Endometrial microvascular endothelial cells (primary cell): ENCODE data around the gene SLC4A1AP. TPM values are rescaled to one million over a fixed set of nuclear protein-coding genes. Genes with fewer than 3 reads are reported as not detected.

Experiments used
- in situ Hi-C: cut with HindIII; loops from 2 replicates; pipeline ENCODE4 v1.10.0; 2017; ENCODE audit warnings: low sequenced_read_pairs, low pct_unique_long_range_greater_than_20kb; ENCODE audit errors: inconsistent ontology term
- total RNA-seq: library from RNA; depleted of rRNA; stranded (reverse); fragments of >200 nt; gene quantifications from one replicate; pipeline ENCODE4 v1.2.3, GENCODE V29; 2015; ENCODE audit errors: inconsistent ontology term

SLC4A1AP gene
- total RNA-seq, 1 donor from 2014 or later, result 30.3 TPM

DNA sequence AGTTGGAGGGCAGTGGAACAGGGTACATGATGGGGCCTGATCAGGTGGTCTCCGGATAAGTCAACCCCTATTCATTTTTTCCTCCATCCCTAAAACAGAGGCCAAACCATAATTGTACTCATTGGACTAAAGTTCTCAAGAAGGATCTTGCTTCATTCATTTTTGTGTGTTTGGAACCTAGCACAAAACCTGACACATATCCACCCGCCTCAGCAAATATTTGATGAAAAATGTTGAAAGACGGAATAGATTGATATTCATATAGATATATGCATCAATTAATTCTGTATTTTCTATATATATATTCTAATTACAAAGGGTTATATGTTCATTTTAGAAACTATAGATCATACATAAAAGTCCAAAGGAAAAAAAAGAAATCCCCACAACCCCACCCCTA is 21.9 kb downstream of the SLC4A1AP start:
- in situ Hi-C loops, result no loop called here

DNA sequence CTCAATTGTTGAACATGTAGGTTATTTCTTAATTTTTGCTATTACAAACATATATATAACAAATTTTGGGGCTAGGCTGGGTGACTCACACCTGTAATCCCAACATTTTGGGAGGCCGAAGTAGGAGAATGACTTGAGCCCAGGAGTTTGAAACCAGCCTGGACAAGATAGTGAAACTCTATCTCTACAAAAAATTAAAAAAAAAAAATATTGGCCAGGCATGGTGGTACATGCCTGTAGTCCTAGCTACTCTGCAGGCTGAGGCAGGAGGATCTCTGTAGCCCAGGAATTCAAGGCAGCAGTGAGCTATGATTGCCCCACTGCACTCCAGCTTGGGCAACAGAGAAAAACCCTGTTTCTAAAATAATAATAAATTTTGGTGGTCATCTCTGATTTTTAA is 23.5 kb downstream of the SLC4A1AP start:
- in situ Hi-C loops, result no loop called here

DNA sequence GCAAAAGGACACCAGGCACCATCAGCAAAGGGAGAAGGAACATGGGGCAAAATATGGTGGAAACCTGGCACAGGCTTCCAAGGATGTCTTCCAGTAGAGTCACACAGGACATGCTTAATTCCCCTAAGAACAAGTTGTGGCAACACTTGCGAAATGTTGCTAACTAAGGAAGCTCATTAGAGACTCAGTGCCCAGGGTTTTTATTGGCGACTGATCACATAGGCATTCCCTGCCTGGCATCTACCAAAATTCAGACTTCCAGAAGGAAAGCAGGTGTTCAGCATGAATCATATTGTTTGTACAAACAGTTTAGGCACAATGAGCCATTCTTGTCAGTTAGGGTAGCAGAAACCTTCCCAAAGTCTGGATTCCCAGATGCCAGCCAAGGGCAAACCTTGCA is 25.7 kb downstream of the SLC4A1AP start:
- in situ Hi-C loops, result no loop called here

DNA sequence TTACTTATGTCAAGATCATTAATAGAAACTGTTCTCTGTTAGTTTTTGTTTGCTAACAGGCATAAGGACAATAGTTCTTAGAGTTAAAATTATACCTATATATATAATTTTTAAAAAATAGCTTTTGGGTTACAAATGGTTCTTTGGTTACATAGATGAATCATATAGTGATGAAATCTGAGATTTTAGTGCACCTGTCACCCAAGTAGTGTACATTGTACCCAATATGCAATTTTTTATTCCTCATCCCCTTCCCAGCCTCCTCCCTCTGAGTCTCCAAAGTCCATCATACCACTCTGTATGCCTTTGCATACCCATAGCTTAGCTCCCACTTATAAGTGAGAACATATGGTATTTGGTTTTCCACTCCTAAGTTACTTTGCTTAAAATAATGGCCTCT is 26.4 kb downstream of the SLC4A1AP start:
- in situ Hi-C loops, result no loop called here

DNA sequence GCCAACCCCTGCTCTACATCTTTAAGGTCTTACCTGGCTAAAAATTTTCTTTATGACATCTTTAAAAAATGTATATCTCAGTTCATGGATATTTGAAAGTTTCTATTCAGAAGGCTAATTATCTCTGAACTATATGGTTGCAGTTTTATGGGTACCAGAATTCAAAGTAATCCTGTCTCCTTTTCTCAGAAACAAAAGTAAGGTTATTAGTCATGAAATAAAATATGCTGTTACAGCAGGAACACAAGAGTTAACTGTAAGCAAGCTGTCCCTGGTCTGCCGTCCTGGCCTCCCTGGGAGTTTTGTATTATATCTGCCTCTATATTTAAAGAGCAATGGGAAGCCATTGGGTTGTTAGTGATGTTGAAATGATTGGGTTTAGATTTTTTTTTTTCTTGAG is 34.0 kb downstream of the SLC4A1AP start:
- in situ Hi-C loops, result no loop called here

DNA sequence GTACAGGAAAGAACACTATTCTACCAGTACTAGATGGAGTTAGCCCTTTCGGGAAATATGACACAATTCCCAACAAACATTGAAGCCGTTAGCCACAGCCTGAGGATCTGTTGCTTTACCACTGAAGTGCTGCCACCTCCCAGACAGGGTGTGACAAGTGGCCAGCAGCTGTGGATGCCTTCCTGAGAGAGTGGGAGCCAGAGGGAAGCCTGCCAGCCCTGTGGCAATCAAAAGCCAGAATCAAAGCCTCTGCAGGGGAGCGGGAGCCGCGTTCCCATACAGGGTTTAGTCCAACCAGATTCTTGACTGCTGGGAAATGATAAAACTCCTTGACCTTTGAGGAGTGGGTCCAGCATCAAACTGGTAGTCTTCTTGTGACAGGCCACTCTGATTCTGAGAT is 38.0 kb downstream of the SLC4A1AP start:
- in situ Hi-C loops, result no loop called here

DNA sequence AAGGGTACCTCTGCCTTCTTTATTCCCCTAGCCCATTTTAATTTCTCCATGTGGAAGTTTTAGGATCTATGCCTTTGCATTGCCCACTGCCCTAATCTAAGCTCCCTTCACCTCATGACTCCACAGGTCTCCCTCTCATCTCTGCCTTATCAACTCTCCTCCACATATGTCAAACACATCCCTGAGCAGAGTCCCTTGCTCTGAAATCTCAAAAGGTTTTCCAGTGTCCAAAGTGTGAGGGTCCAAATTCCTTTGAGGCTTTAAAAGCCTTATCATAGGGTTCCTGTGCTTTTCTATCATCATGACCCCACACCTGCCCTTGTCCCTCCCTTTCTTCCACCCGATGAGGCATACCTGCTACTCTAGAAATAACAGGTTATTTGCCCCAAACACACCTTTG is 38.6 kb downstream of the SLC4A1AP start:
- in situ Hi-C loops, result no loop called here

DNA sequence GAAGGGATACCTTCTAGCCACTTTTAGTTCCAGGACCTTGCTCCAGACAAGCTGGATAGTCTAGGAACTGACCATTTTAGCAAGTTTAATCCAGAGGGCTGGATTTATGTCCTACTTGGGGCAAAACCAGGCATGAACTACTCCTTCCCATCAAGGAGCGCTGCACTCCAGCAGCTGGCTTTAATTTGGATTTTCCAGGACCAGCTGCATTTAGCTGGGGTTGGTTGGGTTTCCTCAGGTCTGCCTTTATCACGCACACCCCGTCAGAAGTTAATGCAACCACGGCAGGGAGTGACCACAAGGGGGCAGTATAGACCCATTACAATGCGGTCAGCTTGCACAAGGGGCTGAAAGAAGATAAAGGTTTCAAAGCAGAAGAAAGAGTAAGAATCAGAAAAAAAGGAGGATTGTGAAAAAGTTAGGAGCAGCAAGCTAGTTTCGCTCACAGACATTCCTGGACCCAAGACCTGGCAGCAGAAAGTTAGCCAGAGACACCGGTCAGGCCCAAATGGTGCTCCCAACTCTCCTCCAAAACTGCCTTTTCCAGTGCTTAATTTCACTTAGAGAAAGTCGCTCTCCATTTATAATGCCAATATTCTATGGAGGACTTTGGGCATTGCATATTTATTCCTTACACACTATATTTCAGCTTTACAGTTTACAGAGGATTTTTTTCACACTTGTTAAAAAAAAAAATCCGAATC is 40.1 kb downstream of the SLC4A1AP start:
- in situ Hi-C loops, result no loop called here

DNA sequence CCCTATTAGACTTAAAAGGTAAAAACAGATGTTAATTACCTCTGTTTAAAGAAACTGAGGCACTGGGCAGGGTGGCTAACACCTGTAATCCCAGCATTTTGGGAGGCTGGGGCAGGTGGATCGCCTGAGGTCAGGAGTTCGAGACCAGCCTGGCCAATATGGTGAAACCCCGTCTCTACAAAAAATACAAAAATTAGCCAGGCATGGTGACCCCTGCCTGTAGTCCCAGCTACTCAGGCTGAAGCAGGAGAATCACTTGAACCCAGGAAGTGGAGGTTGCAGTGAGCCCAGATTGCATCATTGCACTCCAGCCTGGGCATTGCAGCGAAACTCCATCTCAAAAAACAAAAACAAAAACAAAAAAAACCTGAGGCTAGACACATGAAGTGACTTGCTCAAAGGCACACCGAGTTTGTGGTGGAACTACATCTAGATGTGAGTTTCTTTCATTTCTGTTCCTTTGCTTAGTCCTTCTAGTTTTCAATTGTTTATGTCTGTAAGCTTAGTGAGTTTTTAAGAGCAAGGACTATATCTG is 40.7 kb downstream of the SLC4A1AP start:
- in situ Hi-C loops, result no loop called here

DNA sequence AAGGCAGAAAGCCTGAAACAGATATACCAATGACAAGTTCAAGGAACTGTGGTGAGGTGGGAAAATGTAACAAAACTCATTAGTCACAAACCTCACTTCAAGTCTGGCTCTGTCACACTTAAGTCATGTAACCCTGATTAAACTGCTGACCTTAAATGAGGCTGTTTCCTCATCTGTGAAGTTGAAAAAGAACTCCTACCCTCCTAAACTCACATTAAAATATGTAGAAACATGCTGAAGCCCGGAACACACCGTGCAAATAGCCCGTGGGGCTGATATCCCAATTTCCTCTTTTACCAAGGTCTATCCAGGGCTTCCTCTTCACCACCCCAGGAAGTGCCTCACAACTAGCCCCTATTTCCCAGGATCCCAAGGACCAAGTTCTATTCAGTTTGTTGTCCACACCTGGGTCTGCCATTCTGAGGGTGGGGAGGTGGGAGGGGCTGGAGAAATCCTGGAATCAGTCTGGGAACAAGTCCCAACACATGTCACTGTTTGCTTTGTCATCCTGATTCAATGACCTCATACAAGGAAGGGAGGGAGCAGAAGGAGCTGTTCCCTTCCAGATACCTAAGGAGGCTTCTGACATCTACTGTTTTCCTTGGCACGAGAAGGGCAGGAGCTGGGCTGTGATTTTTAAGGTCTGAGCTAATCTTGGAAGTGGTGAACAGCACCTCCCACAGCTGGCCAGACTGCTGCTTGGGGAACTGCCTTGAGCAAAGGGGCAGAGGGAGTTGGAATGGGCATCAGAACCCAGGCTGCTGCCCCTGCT is 42.3 kb downstream of the SLC4A1AP start:
- in situ Hi-C loops, result no loop called here

DNA sequence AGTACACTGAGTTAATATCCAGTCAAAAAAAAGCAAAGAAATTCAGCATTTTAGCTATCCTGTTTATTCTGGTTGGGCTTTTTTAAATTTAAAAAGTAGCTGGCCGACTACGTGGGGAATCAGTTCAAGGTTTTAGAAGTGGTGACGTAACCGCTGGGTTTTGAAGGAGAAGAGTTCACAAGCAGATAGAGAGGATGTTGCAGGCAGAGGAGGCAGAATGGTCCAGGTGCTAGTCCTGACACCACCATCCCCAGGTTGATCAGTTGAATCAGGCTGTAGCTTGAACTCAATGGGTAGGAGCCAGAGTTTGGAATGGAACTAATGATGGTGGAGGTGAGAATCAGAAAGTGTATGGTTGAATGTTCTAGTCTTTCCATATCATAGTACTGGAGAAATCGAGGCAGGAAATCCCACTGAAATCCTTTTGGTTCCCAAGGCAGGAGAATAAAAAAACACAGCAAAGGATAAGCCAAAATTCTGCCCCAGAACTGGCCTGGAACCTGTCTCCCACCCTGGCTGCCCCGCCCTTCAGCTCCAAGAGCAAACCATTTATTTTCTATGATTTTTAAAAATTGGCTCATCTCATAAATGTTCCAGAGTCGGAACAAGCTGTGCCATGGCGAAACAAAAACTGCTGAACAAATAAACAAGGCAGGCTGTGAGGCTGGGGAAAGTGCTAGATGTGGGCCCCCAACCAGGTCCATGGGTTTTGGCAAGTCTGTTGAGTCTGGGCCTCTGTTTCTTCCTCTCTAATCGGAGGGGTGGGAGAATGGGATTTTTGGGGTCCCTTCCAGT is 44.0 kb downstream of the SLC4A1AP start:
- in situ Hi-C loops, result no loop called here

DNA sequence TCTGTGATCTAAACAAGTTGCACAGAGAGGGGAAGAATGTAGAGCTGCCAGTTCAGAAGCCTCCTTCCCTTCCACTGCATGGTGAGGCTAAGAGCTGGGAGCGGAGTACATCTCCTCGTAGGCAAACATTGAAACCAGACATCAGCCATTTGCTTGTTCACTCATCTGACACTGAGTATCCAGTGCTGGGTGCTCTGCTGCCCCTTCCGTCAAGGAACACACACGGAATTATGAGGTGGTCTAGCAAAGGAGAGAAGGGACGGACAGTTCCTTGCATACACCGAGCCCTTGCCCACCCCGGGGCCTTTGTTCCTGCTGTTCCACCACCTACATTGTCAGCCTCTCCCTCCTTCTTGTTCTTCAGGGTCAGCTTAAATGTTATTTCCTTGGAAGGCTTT is 44.6 kb downstream of the SLC4A1AP start:
- in situ Hi-C loops, result no loop called here

DNA sequence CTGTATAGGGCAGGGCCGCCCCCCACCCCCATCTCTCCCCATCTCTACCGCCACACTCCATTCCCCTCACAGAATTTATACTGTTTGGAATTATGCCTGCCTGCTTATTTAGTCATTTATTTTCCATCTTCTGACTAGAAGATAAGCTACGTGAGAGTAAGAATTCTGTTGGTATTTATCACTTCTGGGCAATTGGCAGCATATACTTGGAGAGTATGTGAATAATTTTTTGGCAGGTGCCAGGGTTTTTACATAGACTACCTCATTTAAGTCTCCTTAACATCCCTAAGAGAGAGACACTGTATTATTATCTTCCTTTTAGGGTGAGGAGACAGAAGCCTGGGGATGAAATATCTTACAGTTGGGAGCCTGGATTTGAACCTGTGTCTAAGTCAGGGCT is 45.0 kb downstream of the SLC4A1AP start:
- in situ Hi-C loops, result no loop called here

DNA sequence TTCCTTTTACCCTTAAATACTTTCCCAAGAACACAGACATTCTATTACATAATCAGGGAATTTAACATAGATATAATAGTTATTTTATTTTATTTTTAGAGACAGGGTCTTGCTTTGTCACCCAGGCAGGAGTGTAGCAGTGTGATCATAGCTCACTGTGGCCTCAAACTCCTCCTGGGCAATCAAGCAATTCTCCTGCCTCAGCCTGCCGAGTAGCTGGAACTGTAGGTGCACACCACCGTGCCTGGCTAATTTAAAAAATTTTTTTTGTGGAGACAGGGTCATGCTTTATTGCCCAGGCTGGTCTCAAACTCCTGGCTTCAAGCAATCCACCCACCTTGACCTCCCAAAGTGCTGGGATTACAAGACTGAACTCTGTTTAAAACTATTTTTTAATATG is 45.6 kb downstream of the SLC4A1AP start:
- in situ Hi-C loops, result no loop called here

DNA sequence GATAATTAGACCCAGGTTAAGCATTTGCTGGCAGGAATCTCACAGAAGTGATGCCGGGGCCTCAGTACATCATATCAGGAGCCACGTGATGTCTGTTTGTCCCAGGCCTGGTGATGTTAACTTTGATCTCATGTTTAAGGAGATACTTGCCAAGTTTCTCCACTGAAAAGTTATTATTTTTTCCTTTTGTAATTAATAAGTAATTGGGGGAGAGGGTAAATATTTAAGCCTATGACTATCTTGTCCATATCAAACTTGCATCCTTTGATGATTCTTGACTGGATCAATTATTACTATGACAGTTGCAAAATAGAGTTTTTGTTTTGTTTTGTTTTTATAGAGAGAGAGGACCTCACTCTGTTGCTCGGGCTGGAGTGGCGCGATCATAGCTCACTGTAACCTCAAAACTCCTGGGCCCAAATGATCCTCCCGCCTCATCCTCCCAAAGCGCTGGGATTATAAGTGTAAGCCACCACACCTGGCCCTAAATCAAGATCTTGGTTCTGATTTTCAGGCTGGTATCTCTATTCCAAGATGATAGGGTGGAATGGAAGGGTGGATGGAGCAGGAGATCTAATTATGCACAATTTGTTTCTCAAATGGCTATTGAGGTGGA is 46.4 kb downstream of the SLC4A1AP start:
- in situ Hi-C loops, result no loop called here

DNA sequence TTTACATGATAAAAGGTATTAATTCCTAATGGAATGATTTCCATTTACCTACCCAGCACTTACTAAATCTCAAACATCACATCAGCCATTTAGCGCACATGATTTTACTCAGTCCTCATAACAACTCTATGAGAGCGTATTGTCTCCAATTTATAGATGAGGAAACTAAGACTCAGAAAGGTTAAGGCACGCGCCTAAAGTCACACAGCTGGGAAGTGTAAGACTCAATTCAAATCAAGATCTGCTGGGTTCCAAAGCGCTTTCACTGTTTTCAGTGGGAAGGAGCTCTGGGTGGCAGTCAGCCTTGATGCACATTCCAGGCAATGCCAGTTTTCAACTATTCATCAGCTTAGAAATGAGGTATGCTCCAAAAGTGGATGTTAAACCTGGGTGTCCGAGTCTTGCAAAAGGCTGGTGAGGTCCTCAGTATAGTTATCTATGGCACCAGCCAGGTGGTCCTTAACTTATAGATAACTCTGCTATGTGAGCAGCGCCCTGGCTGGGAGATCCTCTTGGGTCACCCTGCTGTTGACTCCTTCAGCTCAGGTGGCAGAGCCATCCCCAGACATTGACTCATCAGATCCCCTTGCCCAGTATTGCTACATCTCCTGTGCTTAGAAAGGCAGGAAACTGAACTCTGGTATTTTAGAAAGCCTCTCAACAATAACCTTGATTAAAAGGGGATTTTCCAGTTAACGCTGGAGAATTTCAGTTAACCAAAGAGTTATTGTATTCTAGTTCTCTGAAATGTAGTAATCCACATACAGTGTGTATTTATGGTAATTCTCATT is 47.1 kb downstream of the SLC4A1AP start:
- in situ Hi-C loops, result no loop called here

DNA sequence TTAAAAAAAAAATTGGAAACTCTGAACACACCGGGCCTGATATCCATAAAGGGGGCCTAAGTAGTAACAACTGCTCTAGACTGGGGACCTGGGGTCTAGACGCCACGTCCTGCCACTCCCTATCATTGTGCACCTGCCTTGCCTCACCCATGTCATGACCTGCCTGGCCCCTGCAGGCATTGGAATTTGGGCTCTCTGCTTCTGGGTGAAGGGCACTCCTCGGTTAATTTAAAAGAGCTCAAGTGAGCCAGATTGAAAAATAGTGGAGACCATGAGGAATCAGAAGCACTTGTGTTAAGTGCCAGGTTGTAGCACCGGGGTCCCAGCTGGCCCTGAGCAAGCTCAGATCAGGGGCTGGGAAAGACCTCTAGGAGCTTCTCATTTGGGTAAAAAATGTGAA is 48.1 kb downstream of the SLC4A1AP start:
- in situ Hi-C loops, result no loop called here

DNA sequence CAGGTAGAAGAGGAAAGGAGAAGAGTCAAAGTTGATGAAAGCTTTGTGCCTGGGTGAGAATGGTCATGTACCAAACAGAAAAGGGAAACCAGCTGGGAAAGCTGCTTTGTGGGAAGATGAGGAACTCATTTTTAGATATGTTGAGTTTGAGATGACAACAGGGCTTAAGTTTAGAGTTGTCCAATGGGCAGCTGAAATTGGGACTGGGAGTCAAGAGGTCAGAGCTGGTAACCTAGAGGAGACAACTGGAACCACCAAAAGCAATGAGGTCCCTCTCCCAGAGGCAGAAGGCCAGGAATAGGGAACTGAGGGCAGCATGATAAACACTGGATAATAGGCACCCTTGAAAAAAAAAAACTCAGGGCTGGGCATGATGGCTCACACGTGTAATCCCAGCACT is 48.8 kb downstream of the SLC4A1AP start:
- in situ Hi-C loops, result no loop called here
